Measurements from ENCODE around the gene FCHSD1.

DNA sequence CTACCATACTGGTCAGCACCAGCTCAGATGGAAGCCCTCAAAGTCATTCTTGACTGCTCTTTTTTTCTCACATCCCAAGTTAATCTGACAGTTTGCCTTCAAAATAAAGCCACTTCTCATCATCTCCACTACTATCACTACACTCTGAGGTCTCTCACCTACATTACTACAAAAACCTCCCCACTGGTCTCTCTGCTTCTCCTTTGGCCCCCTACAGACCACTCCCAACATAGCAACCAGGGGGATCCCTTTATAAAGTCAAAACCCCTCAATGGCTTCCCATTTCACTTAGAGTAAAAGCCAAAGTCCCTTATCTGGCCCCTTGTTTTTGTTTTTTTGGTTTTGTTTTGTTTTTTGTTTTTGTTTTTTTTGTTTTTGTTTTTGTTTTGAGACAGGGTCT lies 26.2 kb upstream of the FCHSD1 start:
- TF ChIP-seq ZNF274 (IDR thresholded peaks at IDR 0.05; ENCODE audit: low read depth, low read length) (no peak), YY1 (IDR thresholded peaks at IDR 0.05; ENCODE audit: insufficient read depth, insufficient read length) (no peak)
